ENCODE results near the gene UMAD1.

GRCh38 chr7:7664291-7664690 is 23.7 kb downstream of the UMAD1 start:
- TF ChIP-seq CTCF (IDR thresholded peaks at IDR 0.05) (no peak), POLR2A (IDR thresholded peaks at IDR 0.05) (no peak)
